ENCODE results near the gene ABCC9.

The ABCC9 gene

GRCh38 chr12:21877293-21877982 lies 63.8 kb downstream of the ABCC9 start:
- no peak for DNase-seq (ENCODE audit: low read depth in 2 of 2)

- no peak for DNase-seq (ENCODE audit: low read depth in 2 of 2)
Observed at GRCh38 chr12:21865846-21866245, 75.4 kb downstream of the ABCC9 start.

- DNase-seq (ENCODE audit: low read depth in 2 of 2), result no peak
Observed at GRCh38 chr12:21860534-21860933, 80.7 kb downstream of the ABCC9 start.

- DNase-seq (ENCODE audit: low read depth in 2 of 2), result no peak
Observed at GRCh38 chr12:21860128-21860527, 81.1 kb downstream of the ABCC9 start.

GRCh38 chr12:21852251-21852650 lies 89.0 kb downstream of the ABCC9 start:
- no peak for DNase-seq (ENCODE audit: low read depth in 2 of 2)

GRCh38 chr12:21851151-21851550 lies 90.1 kb downstream of the ABCC9 start:
- no peak for DNase-seq (ENCODE audit: low read depth in 2 of 2)

GRCh38 chr12:21850419-21850818 lies 90.8 kb downstream of the ABCC9 start:
- no peak for DNase-seq (ENCODE audit: low read depth in 2 of 2)

GRCh38 chr12:21849878-21850277 lies 91.3 kb downstream of the ABCC9 start:
- DNase-seq (ENCODE audit: low read depth in 2 of 2), result no peak

- DNase-seq (ENCODE audit: low read depth in 2 of 2), result no peak
Observed at GRCh38 chr12:21848192-21848591, 93.0 kb downstream of the ABCC9 start.

- no peak for DNase-seq (ENCODE audit: low read depth in 2 of 2)
Observed at GRCh38 chr12:21843795-21844194, 97.4 kb downstream of the ABCC9 start.

- DNase-seq (ENCODE audit: low read depth in 2 of 2), result no peak
Observed at GRCh38 chr12:21839776-21840175, 101.5 kb downstream of the ABCC9 start.

GRCh38 chr12:21837847-21838246 lies 103.4 kb downstream of the ABCC9 start:
- no peak for DNase-seq (ENCODE audit: low read depth in 2 of 2)

- DNase-seq (ENCODE audit: low read depth in 2 of 2), result no peak
Observed at GRCh38 chr12:21831791-21832344, 109.4 kb downstream of the ABCC9 start.

GRCh38 chr12:21828779-21829178 lies 112.4 kb downstream of the ABCC9 start:
- no peak for DNase-seq (ENCODE audit: low read depth in 2 of 2)

- DNase-seq (ENCODE audit: low read depth in 2 of 2), result no peak
Observed at GRCh38 chr12:21828136-21828775, 113.0 kb downstream of the ABCC9 start.

GRCh38 chr12:21827083-21827482 lies 114.1 kb downstream of the ABCC9 start:
- no peak for DNase-seq (ENCODE audit: low read depth in 2 of 2)

- DNase-seq (ENCODE audit: low read depth in 2 of 2), result no peak
Observed at GRCh38 chr12:21826618-21826910, 114.7 kb downstream of the ABCC9 start.

- no peak for DNase-seq (ENCODE audit: low read depth in 2 of 2)
Observed at GRCh38 chr12:21825886-21826617, 115.2 kb downstream of the ABCC9 start.

GRCh38 chr12:21823581-21823980 lies 117.6 kb downstream of the ABCC9 start:
- no peak for DNase-seq (ENCODE audit: low read depth in 2 of 2)

GRCh38 chr12:21819678-21820077 lies 121.5 kb downstream of the ABCC9 start:
- no peak for DNase-seq (ENCODE audit: low read depth in 2 of 2)

GRCh38 chr12:21819236-21819635 lies 122.0 kb downstream of the ABCC9 start:
- no peak for DNase-seq (ENCODE audit: low read depth in 2 of 2)

- no peak for DNase-seq (ENCODE audit: low read depth in 2 of 2)
Observed at GRCh38 chr12:21818627-21819026, 122.6 kb downstream of the ABCC9 start.
